ENCODE data around the gene SLC13A4.
"Not testable (repeated sequence)": the region's sequence is repeated elsewhere in the genome, so short reads cannot be mapped to it uniquely, and the experiment has no call there.

The SLC13A4 gene

DNA sequence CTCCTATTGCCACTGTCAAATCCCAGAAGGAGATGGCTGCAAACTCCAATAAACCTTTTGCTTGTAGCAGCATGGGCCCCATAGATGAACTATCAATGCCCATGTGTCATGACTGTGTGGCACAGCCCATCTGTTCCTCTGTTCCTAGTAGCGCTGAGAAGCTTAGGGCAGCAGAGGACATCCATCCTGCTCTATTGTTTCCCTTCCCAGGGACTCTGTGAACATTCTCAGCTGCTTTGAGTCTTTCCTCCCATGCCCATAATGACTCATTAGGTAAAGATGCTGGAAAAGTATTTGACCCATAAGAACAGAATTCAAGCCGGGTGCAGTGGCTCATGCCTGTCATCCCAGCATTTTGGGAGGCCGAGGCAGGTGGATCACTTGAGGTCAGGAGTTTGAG, 37.4 kb downstream of the SLC13A4 start:
- no peak for DNase-seq

GRCh38 chr7:135687466-135687865, 40.5 kb downstream of the SLC13A4 start:
- DNase-seq: no peak

GRCh38 chr7:135685306-135686084, 42.5 kb downstream of the SLC13A4 start:
- DNase-seq: no peak

DNA sequence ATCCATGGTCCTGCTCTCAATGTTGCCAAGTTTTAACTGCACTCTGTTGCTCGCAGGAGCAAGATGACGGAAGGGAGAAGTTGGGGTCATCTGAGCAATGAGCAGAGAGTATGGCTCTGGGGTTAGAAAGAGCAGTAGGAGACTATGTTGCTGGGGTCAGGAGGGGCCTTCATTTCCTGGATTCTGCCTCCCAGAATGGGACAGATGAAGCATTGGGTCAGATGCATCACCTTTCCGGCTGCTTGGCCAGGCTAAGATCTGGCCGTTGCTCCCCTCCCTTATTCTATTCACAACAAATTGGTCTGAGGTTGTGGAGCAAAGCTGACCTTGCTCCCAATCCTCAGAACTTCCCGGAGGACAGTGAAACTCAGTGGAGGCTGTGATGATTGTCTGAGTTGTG, 43.3 kb downstream of the SLC13A4 start:
- DNase-seq: no peak

DNA sequence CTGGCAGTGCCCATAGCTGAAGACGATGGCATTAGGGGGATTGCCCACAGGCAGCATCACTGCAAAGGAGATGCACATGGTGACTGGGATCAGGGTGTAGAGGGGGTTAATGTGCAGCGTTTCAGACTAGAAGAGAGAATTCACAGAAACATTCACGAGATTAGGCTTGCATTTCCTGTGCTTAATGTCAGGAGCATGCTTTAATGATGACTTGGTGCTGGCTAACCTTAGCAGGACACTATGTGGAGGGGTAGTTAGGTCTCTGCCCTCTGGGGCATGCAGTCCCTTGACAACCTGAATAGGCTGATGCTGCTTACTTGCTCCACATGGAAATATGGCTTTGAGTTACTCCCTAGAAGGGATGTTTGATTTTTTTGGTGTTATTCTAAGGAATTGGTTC, 43.9 kb downstream of the SLC13A4 start:
- no peak for DNase-seq

DNA sequence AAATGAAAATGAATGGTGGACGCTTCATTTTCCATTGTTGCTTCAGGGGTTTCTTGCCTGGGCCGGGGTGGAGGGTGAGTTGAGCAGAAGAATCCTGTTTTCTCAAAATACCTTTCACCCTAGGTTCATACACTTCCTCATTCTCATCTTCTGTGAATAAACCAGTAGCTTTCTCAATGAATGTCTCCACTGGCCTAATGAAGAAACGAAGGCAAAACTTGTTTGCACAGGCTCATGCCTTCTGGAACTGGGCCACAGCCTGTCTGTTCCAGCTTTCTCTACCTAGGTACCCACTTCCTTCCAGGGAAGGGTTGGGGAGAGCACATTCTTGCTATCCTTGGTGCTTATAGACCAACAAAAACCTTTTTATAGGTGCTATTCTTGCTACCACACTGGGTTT, 44.4 kb downstream of the SLC13A4 start:
- DNase-seq: no peak

- DNase-seq: no peak
These were observed 45.8 kb downstream of the SLC13A4 start for GRCh38 chr7:135682191-135682590.

GRCh38 chr7:135681762-135682161, 46.2 kb downstream of the SLC13A4 start:
- no peak for DNase-seq

- DNase-seq: no peak
These were observed 49.1 kb downstream of the SLC13A4 start for GRCh38 chr7:135678612-135679575.

DNA sequence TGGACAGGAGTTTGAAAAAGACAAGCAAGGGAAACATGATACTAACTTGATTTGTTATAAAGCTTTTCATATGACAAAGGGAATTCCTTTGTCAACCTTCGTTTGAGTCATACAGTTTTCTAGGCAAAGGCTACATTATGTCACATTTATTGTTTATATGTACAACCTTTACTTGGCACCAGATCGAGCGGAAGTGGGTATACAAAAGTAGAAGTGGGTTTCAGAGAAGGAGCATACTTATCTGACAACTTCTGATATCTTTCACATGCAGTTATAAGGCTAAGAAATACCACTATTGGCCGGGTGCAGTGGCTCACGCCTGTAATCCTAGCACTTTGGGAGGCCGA, 54.7 kb downstream of the SLC13A4 start:
- DNase-seq: no peak

- peak; percentile 34 for DNase-seq
These were observed 55.2 kb downstream of the SLC13A4 start for GRCh38 chr7:135672560-135673359.

GRCh38 chr7:135670179-135670578, 57.8 kb downstream of the SLC13A4 start:
- DNase-seq: no peak

DNA sequence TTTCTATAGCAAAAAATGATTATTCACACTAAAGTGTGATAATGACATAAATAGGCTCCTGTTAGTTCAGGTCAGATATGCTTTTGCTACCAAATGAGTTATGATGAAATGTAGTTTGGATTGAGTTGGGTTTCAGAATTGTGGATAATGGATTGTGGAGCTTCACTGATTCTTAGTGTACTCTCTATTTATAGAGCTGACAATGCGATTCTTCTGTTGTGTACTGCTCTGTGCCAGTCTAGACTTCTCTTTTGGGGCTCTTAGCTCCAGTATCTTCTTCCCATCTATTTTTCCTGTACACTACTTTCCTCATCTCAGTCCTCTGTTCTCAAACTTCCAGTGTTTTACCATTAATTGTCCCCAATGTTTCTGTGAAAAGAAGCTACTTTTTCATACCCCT, 58.2 kb downstream of the SLC13A4 start:
- DNase-seq: no peak

- DNase-seq: not testable (repeated sequence)
These were observed 59.1 kb downstream of the SLC13A4 start for GRCh38 chr7:135668852-135669395.

- DNase-seq: not testable (repeated sequence)
These were observed 60.4 kb downstream of the SLC13A4 start for GRCh38 chr7:135667626-135668025.

DNA sequence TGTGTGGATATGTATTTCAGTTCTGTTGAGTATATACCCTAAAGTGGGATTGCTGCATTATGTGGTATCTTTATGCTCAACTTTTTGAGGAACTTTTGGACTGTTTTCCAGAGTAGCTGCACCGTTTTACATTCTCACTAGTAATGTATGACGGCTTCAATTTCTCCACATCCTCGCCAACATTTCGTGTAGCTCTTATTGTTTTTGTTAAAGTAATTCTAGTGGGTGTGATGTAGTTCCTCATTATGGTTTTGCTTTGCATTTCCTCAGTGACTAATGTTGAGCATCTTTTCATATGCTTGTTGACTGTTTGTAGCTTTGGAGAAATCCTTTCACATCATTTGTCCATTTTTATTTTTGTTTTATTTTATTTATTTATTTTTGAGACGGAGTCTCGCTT, 61.1 kb downstream of the SLC13A4 start:
- no peak for DNase-seq

DNA sequence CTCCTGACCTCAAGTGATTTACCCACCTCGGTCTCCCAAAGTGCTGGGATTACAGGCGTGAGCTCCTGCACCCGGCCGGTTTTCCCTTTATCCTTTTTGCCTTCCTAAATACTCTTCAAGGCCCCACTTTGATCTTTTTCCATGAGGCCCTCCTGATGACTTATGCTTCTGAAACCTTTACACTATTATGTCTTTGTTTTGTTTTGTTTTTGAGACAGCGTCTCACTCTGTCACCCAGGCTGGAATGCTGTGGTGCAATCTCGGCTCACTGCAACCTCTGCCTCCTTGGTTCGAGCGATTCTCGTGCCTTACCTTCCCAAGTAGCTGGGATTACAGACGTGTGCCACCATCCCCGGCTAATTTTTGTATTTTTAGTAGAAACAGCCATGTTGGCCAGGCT, 61.8 kb downstream of the SLC13A4 start:
- no peak for DNase-seq

GRCh38 chr7:135665042-135665441, 62.9 kb downstream of the SLC13A4 start:
- DNase-seq: no peak

- DNase-seq: peak; percentile 14
These were observed 63.9 kb downstream of the SLC13A4 start for GRCh38 chr7:135664046-135664589.

GRCh38 chr7:135662373-135663114, 65.4 kb downstream of the SLC13A4 start, which contains the start of gene STMP1:
Gene STMP1, plus strand, starts transcription at chr7:135662514.
- peak; percentile 92 for DNase-seq

DNA sequence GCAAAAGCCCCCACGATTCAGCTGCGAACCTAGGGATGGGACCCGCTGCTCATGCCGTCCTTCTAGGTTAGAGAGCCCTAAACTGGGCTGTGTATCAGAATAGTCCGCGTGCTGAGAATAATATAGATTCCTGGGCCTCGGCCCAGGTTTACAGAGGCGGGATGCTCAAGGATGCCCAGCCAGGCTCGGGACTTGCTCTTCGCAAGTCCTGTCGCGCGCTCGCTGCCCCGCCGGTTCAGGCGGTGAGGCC, 65.9 kb downstream of the SLC13A4 start:
- DNase-seq: no peak

Measured in NCI-H748 treated with DMSO at 0.1 percent for 48 hours (cell line).